ENCODE measurements around the gene ALDH3A2. TPM values are rescaled to one million over a fixed set of nuclear protein-coding genes. Genes with fewer than 3 reads are reported as not detected.

The ALDH3A2 gene
- total and polyA plus RNA-seq, 4 donors = 63.3 to 165 (median 80.4) TPM

DNA sequence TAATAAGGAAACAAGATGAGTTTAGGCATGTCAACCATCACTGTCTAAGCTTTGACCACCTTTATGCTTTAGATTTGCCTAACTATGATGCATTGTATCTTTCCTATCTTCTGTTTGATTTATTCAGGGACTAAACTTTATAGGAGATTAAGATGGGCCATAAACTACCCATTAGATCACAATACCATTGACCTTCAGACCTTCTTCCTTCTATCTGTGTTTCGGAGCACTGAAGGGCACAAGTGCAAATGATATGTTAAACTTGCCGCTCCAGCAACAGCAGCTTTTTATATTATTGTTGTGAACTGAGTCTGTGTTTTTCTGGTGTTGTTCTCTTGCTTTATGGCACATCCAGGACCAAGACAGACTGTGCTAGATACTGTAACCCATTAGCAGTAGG is 16.6 kb upstream of the ALDH3A2 start (continued):
- TF ChIP-seq SP1 (IDR thresholded peaks at IDR 0.05) = no peak
- no peak for TF ChIP-seq RAD21 (IDR thresholded peaks at IDR 0.05)
- TF ChIP-seq GABPA (IDR thresholded peaks at IDR 0.05 in 1 of 2, conservative IDR thresholded peaks at IDR 0.05 in 1 of 2) = no peak
- no peak for TF ChIP-seq YY1 (IDR thresholded peaks at IDR 0.05)
- TF ChIP-seq FOXA2 (IDR thresholded peaks at IDR 0.05) = no peak
- no peak for TF ChIP-seq NR2F2 (IDR thresholded peaks at IDR 0.05)
- no peak for TF ChIP-seq HNF4G (IDR thresholded peaks at IDR 0.05)
- TF ChIP-seq MAX (IDR thresholded peaks at IDR 0.05) = no peak
- TF ChIP-seq EGR1 (IDR thresholded peaks at IDR 0.05; ENCODE audit: low read depth in 2 of 2) = no peak
- TF ChIP-seq, protein P1, sequence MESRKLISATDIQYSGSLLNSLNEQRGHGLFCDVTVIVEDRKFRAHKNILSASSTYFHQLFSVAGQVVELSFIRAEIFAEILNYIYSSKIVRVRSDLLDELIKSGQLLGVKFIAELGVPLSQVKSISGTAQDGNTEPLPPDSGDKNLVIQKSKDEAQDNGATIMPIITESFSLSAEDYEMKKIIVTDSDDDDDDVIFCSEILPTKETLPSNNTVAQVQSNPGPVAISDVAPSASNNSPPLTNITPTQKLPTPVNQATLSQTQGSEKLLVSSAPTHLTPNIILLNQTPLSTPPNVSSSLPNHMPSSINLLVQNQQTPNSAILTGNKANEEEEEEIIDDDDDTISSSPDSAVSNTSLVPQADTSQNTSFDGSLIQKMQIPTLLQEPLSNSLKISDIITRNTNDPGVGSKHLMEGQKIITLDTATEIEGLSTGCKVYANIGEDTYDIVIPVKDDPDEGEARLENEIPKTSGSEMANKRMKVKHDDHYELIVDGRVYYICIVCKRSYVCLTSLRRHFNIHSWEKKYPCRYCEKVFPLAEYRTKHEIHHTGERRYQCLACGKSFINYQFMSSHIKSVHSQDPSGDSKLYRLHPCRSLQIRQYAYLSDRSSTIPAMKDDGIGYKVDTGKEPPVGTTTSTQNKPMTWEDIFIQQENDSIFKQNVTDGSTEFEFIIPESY (IDR thresholded peaks at IDR 0.05) = no peak
- TF ChIP-seq JUND (IDR thresholded peaks at IDR 0.05) = no peak

DNA sequence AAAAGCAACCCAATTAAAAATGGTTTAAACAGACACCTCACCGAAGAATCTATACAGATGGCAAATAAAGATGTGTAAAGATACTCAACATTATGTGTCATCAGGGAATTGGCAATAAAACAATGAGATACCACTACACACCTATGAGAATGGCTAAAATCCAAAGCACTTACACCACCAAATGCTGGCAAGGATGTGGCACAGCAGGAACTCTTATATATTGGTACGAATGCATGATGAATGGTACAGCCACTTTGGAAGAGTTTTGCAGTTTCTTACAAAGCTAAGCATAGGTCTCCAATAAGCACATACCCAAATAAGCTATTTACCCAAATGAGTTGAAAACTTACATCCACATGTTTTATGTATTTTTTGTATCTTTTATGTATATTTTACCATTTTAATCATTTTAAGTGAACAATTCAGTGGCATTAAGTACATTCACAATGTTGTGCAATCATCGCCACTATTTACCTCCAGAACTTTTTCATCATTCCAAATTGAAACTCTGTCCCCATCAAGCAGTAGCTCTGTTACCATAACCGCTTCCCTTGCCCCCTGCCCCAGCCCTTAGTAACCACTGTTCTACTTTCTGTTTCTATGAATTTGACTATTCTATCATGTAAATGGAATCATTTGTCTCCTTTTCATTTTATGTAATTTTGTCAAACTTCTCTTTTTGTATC is 6.7 kb upstream of the ALDH3A2 start:
- no peaks in the 10 kb centered on the region for H3K27me3 ChIP-seq (ENCODE audit: control insufficient read depth in 4 of 4, insufficient read depth in 4 of 4, low read length in 3 of 4)
- H3K9me3 ChIP-seq (ENCODE audit: control insufficient read depth in 4 of 4, low read length in 3 of 4) = no peaks in the 10 kb centered on the region
- peak overlapping the region; percentile 67 to 73 for H3K27ac ChIP-seq (ENCODE audit: low read depth in 1 of 2, low read length in 2 of 2)
- TF ChIP-seq FOXA2 (IDR thresholded peaks at IDR 0.05) (peak; percentile 45), RXRA (IDR thresholded peaks at IDR 0.05) (peak in 1 of 2 donors; percentile 41), TAF1 (conservative IDR thresholded peaks at IDR 0.05) (no peak), HNF4A (conservative IDR thresholded peaks at IDR 0.05) (peak; percentile 15 to 45)
- no peak for DNase-seq (ENCODE audit: low spot score)
- H3K4me3 ChIP-seq (ENCODE audit: low read depth in 1 of 3, low read length in 3 of 3) = peak overlapping the region in 1 of 3 donors; percentile 41
- peak overlapping the region; percentile 19 to 33 for H3K9ac ChIP-seq (ENCODE audit: low read depth in 1 of 2, low read length in 2 of 2)
- 44% methylated on average over 4 of the region's 4 CpGs for WGBS
- peaks cover 7 to 43% (median 36%) of the 10 kb centered on the region in 4 donors for H3K4me1 ChIP-seq (ENCODE audit: control insufficient read depth in 4 of 4, insufficient read depth in 4 of 4, low read length in 3 of 4)
- H3K36me3 ChIP-seq (ENCODE audit: control insufficient read depth in 4 of 4, insufficient read depth in 3 of 4, low read depth in 1 of 4, low read length in 3 of 4) = no peaks in the 10 kb centered on the region

- Histone ChIP-seq H3K27ac (ENCODE audit: low read depth in 1 of 2, low read length in 2 of 2) (peak overlapping the region; percentile 67 to 73), H3K27me3 (ENCODE audit: control insufficient read depth in 4 of 4, insufficient read depth in 4 of 4, low read length in 3 of 4) (no peaks in the 10 kb centered on the region), H3K9me3 (ENCODE audit: control insufficient read depth in 4 of 4, low read length in 3 of 4) (no peaks in the 10 kb centered on the region), H3K4me3 (ENCODE audit: low read depth in 1 of 3, low read length in 3 of 3) (peak overlapping the region in 2 of 3 donors; percentile 24 to 41), H3K9ac (ENCODE audit: low read depth in 1 of 2, low read length in 2 of 2) (peak overlapping the region; percentile 6 to 19), H3K4me1 (ENCODE audit: control insufficient read depth in 4 of 4, insufficient read depth in 4 of 4, low read length in 3 of 4) (peaks cover 7 to 49% (median 40%) of the 10 kb centered on the region in 4 donors), H3K36me3 (ENCODE audit: control insufficient read depth in 4 of 4, insufficient read depth in 3 of 4, low read depth in 1 of 4, low read length in 3 of 4) (no peaks in the 10 kb centered on the region)
- WGBS = 28% methylated on average over 5 of the region's 5 CpGs
- DNase-seq (ENCODE audit: low spot score) = no peak
- TF ChIP-seq HNF4A (conservative IDR thresholded peaks at IDR 0.05) = peak in 1 of 2 donors; percentile 2
- no peak for TF ChIP-seq REST (IDR thresholded peaks at IDR 0.05)
- TF ChIP-seq NR2F2 (IDR thresholded peaks at IDR 0.05) = no peak
- no peak for TF ChIP-seq SP1 (IDR thresholded peaks at IDR 0.05)
- TF ChIP-seq RXRA (IDR thresholded peaks at IDR 0.05) = no peak
- TF ChIP-seq TAF1 (conservative IDR thresholded peaks at IDR 0.05) = no peak
- TF ChIP-seq HNF4G (IDR thresholded peaks at IDR 0.05) = no peak
Measured at GRCh38 chr17:19642373-19642893, 6.1 kb upstream of the ALDH3A2 start.

Data from liver (tissue), 9 donors.